ENCODE measurements around the gene TSPAN18.

GRCh38 chr11:44903518-44903917 lies 176.8 kb downstream of the TSPAN18 start:
- TF ChIP-seq EP300 (IDR thresholded peaks at IDR 0.05) (no peak), CTCF (IDR thresholded peaks at IDR 0.05) (no peak)

Measured in stomach (tissue), 4 donors.